Activated effector memory CD4-positive, alpha-beta T cell treated with Interleukin-2 at 50 U/mL for 16 hours (primary cell): Measurements from ENCODE around the gene OR2T10.
A peak's percentile ranks its signal among the peaks of the same experiment; 100 is the strongest.
"Not testable (repeated sequence)": the region's sequence is repeated elsewhere in the genome, so short reads cannot be mapped to it uniquely, and the experiment has no call there.

Experiments used
- DNase-seq: peaks from one replicate; pipeline ENCODE4 v3.0.0-alpha.2; 2020

OR2T10 gene, protein sequence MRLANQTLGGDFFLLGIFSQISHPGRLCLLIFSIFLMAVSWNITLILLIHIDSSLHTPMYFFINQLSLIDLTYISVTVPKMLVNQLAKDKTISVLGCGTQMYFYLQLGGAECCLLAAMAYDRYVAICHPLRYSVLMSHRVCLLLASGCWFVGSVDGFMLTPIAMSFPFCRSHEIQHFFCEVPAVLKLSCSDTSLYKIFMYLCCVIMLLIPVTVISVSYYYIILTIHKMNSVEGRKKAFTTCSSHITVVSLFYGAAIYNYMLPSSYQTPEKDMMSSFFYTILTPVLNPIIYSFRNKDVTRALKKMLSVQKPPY

GRCh38 chr1:248597589-248597988 is at the start of gene OR2T10:
Gene OR2T10 (minus strand): TSS chr1:248597700. CDS start chr1:248593768, 3,932 bp downstream.
- no peak for DNase-seq

GRCh38 chr1:248645178-248645577 is 47.7 kb upstream of the OR2T10 start, which contains the start of gene OR2T35:
Gene OR2T35 (minus strand): TSS chr1:248645278. CDS start chr1:248639258, 6,020 bp downstream.
- not testable (repeated sequence) for DNase-seq

DNA sequence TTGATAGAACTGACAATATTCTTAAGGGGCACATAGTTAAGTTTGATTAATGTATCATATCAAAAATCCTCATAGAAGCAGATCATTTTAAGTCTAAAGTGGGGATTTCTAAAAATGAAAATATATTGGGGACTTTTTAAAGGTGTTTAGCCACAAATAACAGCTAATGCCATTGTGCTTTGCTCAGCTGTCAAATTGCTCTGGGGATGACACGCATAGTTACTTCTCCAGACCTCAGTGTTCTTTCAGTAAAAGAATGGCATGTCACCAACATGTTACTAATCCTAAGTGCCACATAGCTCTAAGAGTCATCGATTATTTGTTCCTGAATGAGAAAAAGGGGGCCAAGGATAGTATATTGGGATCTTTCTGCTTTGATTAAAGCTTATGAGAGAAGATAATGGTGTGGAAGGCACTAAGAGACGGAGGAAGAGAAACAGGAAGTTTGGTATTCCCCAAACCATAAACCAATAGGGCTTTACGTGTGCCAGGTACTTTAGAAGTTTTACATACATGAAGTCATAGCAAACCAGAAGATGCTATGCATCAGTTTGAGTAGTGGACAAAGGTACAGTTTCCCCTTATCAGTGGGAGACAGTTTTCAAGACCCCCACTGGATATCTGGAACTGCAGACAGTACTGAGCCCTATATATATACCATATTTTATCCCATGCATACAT is 45.6 kb upstream of the OR2T10 start:
- DNase-seq: not testable (repeated sequence)

DNA sequence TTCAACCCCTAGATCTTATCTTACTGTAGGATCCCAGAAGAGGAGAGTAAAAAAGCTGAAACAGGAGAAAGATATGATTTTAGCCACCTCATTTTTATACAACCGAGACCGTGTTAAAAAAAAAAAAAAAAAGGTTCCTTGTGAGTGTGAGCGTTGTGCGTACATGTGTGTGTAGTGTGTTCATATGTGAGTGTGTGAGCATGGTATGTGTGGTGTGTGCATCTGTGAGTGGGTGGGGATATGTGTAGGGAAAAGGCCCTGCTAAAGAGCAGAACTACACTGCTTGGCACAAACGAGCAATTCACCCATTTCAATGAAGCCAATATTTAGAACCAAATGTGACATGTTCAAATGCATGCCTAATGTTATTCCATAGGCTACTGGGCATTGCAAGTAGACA is 44.1 kb upstream of the OR2T10 start:
- DNase-seq: not testable (repeated sequence)

DNA sequence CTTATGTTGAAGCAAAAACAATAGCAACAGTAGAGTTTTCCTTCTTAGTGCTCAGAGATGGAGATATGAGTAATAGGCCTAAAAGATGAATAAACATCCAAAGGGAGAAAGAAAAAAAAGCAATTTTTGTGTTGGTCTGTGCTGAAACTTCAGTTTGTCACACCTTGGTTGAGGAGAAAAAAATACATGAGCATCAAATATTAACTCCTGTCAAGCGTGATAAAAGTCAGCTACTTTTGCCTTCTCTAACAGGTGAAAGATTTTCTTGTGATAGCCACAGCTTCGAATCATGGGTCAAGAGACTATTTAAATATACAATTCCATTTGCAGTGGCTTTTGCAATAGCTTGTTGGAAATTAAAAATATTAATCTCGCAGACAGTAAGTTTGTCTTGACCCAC is 43.4 kb upstream of the OR2T10 start:
- DNase-seq: not testable (repeated sequence)

DNA sequence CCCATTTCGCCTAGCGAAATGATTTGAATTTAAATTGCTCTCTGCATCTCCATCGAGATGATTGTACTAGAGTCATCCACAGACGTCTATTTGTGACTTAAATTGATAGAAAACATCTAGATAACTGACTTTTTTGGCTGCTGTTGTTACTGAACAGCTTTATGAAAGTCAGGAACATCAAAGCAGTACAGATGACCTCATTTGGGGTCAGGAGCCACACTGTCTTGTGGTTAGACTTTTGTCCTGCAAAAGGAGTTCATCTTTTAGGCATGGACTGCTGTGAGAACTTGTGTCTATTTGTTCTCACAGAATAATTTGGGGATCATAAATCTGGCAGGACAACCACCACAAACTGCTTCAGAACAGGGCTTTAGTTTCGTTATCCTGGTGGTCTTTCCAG is 42.2 kb upstream of the OR2T10 start:
- DNase-seq: not testable (repeated sequence)

- DNase-seq: not testable (repeated sequence)
Measured at GRCh38 chr1:248636612-248637011, 39.1 kb upstream of the OR2T10 start.

DNA sequence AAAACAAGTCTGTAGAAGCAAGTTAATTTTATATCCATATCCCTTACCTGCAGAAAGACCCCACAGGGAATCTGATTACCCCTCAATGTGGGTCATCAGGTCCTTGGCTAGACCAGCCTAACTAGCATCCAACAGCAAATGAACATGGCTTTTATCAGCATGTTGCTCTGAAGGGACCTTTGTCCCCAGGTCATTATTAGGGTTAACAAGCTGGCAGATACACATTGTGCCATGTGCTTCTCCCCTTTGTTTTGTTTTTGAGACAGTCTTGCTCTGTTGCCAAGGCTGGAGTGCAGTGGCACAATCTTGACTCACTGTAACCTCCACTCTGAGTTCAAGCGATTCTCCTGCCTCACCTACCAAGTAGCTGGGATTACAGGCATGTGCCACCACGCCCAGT is 37.5 kb upstream of the OR2T10 start, which contains the start of gene OR2T11:
Gene OR2T11, minus strand, starts transcription at position 101 of the 400 bp plus-strand sequence. CDS start 7,963 bp downstream, outside the sequence.
- not testable (repeated sequence) for DNase-seq

- DNase-seq: no peak
Measured at GRCh38 chr1:248631354-248632008, 34.0 kb upstream of the OR2T10 start.

DNA sequence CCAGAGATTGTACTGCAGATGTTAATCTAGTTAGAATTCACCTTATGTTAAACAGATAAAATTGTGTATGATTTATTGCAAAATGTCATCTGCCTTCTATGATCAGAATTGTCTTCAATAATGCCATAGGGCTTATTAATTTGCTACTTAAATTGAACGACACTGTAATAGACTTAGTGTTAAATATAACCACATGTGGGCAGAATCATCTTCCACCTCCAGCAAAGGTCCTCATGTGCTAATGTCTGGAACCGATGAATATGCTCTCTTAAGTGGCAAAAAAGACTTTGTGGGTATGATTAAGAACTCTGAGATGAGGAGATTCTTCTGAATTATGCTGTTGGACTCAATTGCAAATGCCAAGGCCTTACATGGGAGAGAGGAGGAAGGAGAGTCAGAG is 33.1 kb upstream of the OR2T10 start:
- no peak for DNase-seq

GRCh38 chr1:248627971-248628844 is 30.7 kb upstream of the OR2T10 start:
- no peak for DNase-seq

DNA sequence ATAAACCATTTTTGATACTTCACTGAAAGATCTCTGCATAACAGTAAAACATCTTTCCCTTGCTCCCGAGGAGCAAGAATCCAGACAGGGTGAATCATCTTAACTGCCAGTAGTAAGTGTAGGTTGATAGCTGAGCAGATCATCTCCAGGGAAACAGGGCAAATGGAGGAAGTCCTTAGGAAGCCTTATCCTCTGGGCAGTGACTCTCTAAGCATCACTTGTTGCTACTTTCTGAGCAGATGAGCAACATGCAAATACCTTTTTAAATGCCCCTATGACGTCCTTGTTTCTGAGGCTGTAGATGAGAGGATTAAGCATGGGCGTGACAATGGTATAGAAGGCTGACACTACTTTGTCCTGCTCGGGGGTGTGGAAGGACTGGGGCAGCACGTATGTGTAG is 28.5 kb upstream of the OR2T10 start:
- no peak for DNase-seq

GRCh38 chr1:248625166-248625565 is 27.7 kb upstream of the OR2T10 start:
- DNase-seq: no peak

- DNase-seq: no peak
Measured at GRCh38 chr1:248622570-248623001, 25.1 kb upstream of the OR2T10 start.

GRCh38 chr1:248621770-248622169 is 24.3 kb upstream of the OR2T10 start:
- DNase-seq: no peak

- peak; percentile 22 for DNase-seq
Measured at GRCh38 chr1:248618878-248619277, 21.4 kb upstream of the OR2T10 start.

DNA sequence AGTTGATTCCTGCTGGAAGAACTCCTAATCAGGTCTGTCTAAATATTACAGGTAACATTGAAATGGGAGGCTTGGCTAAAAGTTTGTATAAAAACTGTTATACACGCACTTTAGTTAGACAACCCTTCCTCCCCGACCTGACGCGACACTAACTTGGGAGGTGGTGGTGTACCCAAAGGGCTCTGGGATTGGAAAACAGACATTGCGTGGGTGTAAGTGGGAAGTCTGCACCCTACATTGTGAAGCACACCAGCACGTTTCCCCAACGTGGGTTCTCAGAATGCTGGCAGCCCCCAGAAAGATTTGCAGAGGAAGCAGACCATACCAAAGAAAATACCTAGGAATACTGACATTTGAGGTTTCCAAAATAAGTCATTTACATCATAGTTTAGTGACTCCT is 20.6 kb upstream of the OR2T10 start:
- DNase-seq: no peak

GRCh38 chr1:248613742-248614141 is 16.2 kb upstream of the OR2T10 start:
- DNase-seq: no peak

- DNase-seq: no peak
Measured at GRCh38 chr1:248611883-248612414, 14.4 kb upstream of the OR2T10 start.

DNA sequence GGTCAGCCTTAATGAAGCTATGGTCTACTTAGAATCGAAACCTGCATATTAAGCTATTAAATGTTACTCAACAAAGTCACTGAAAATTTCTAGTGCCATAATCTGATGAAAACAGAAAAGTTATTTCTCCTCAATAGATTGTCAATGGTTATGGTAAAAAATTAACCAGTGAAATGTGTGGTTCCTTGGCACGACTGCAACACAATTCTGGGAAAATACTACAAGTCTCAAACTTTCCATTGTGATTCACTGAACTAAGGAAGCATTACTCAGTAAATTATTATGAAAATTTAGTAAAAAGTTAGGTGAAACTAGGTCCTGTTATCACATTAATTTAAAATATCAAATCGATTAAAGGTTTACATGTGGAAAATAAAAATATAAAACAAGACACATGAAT is 12.8 kb upstream of the OR2T10 start:
- DNase-seq: no peak

- DNase-seq: no peak
Measured at GRCh38 chr1:248599396-248599795, 1.9 kb upstream of the OR2T10 start.

DNA sequence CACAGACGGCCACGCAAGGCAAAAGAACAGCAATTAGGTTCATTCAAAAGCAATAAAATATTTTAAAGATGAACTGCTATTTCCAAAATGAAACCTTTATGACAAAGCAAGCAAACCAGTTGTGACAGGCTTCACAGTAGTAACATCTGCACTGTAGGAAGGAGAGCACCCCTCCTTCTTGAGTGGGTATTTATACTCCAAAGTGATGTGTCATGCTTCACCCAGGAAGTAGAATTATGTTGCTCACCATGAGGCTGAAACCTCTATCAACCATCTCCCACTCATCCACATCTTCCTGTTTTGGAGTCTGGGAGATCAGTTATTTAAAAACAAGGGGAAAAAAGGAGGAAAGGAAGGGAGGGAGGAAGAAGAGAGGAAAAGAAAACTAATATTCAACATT is 885 bp downstream of the OR2T10 start:
- no peak for DNase-seq
